IMR-90 (cell line): ENCODE measurements around the gene POLD3. TPM values are rescaled to one million over a fixed set of nuclear protein-coding genes. Genes with fewer than 3 reads are reported as not detected.

Experiments used
- ATAC-seq: fragments of 200-7000 bp; cut with Tn5 transposase; 2 replicates; pipeline ENCODE4 v1.9.1; 2020; ENCODE audit warnings: low read depth, mild to moderate bottlenecking, moderate library complexity
- BruUV-seq: library from RNA; stranded (reverse); fragments of 400-500 nt; replicated peaks from 2 replicates; lab custom pipeline; 2021; lab: Mats Ljungman, UMichigan
- CTCF ChIA-PET: fragments of 300-600 bp; formaldehyde crosslinking; extraction: SDS; loops from one replicate; lab custom pipeline; 2021; ENCODE audit warnings: antibody characterized with exemption; lab: Yijun Ruan, JAX
- POLR2A ChIA-PET: fragments of 300-600 bp; sonication (Branson Sonifier 250); formaldehyde crosslinking; loops from one replicate; lab custom pipeline; 2022; ENCODE audit warnings: antibody characterized with exemption; ENCODE audit not compliant: unreplicated experiment; lab: Charles Lee
- DNase-seq: peaks from one replicate; pipeline ENCODE4 v3.0.0; 2013
- H2AFZ ChIP-seq: replicated peaks from 2 replicates; pipeline ENCODE3; 2013; ENCODE audit warnings: low read length, mild to moderate bottlenecking; ENCODE audit not compliant: poor library complexity
- H2AK5ac ChIP-seq: 2 replicates; pipeline ENCODE4 v1.6.1; 2013; ENCODE audit warnings: low read depth, low read length, inconsistent platforms
- H2AK9ac ChIP-seq: replicated peaks from 2 replicates; pipeline ENCODE3; 2013; ENCODE audit warnings: mild to moderate bottlenecking, low read depth, low read length, moderate library complexity; ENCODE audit not compliant: poor library complexity
- H2BK120ac ChIP-seq: 2 replicates; pipeline ENCODE4 v1.6.1; 2013; ENCODE audit warnings: low read depth, low read length, inconsistent platforms
- H2BK15ac ChIP-seq: 3 replicates; pipeline ENCODE4 v1.6.1; 2013; ENCODE audit warnings: low read depth, low read length, inconsistent platforms
- H2BK20ac ChIP-seq: 2 replicates; pipeline ENCODE4 v1.6.1; 2013; ENCODE audit warnings: low read depth, mild to moderate bottlenecking, inconsistent platforms, low read length, moderate library complexity
- H2BK5ac ChIP-seq: 2 replicates; pipeline ENCODE4 v1.6.1; 2013; ENCODE audit warnings: mild to moderate bottlenecking, low read depth, low read length, inconsistent platforms; ENCODE audit not compliant: poor library complexity, severe bottlenecking
- H3K14ac ChIP-seq: replicated peaks from 2 replicates; pipeline ENCODE4 v1.6.1; 2013; ENCODE audit warnings: low read depth, low read length, inconsistent platforms
- H3K18ac ChIP-seq: 2 replicates; pipeline ENCODE4 v1.6.1; 2013; ENCODE audit warnings: low read depth, low read length, control low read depth
- H3K23ac ChIP-seq: 2 replicates; pipeline ENCODE4 v1.6.1; 2013; ENCODE audit warnings: low read depth, low read length, inconsistent platforms
- H3K27ac ChIP-seq: 2 replicates; pipeline ENCODE4 v1.5.1; 2013; ENCODE audit warnings: mild to moderate bottlenecking, control low read depth, low read length; ENCODE audit not compliant: insufficient read depth
- H3K27me3 ChIP-seq: 2 replicates; pipeline ENCODE4 v1.6.1; 2013; ENCODE audit warnings: low read length; ENCODE audit not compliant: control insufficient read depth, insufficient read depth
- H3K36me3 ChIP-seq: 2 replicates; pipeline ENCODE4 v1.6.1; 2013; ENCODE audit warnings: low read length, mixed read lengths; ENCODE audit not compliant: control insufficient read depth, insufficient read depth
- H3K4ac ChIP-seq: 2 replicates; pipeline ENCODE4 v1.6.1; 2013; ENCODE audit warnings: low read depth, low read length, inconsistent platforms
- H3K4me1 ChIP-seq: 2 replicates; pipeline ENCODE4 v1.6.1; 2013; ENCODE audit warnings: low read length, mixed read lengths; ENCODE audit not compliant: control insufficient read depth, insufficient read depth
- H3K4me2 ChIP-seq: 2 replicates; pipeline ENCODE4 v1.6.1; 2013; ENCODE audit warnings: low read depth, mild to moderate bottlenecking, control low read depth, low read length, moderate library complexity
- H3K4me3 ChIP-seq: 2 replicates; pipeline ENCODE4 v1.5.1; 2013; ENCODE audit warnings: low read depth, mild to moderate bottlenecking, control low read depth, low read length, moderate library complexity; ENCODE audit not compliant: insufficient read depth
- H3K56ac ChIP-seq: 2 replicates; pipeline ENCODE4 v1.6.1; 2013; ENCODE audit warnings: low read length, inconsistent platforms; ENCODE audit not compliant: insufficient read depth; ENCODE audit errors: extremely low read depth
- H3K79me1 ChIP-seq, 2 experiments: 2 replicates each; pipeline ENCODE4 v1.6.1; 2013; ENCODE audit warnings: low read length in 2 of 2, inconsistent platforms in 1 of 2, low read depth in 1 of 2
- H3K9ac ChIP-seq: 2 replicates; pipeline ENCODE4 v1.6.1; 2013; ENCODE audit warnings: low read depth, low read length, control low read depth
- H3K9me1 ChIP-seq: 2 replicates; pipeline ENCODE4 v1.6.1; 2013; ENCODE audit warnings: low read length, inconsistent platforms; ENCODE audit not compliant: insufficient read depth
- H3K9me3 ChIP-seq: 2 replicates; pipeline ENCODE4 v1.6.1; 2013; ENCODE audit warnings: low read length; ENCODE audit not compliant: control insufficient read depth, insufficient read depth
- H4K20me1 ChIP-seq: 2 replicates; pipeline ENCODE4 v1.6.1; 2013; ENCODE audit warnings: low read length, inconsistent platforms; ENCODE audit not compliant: insufficient read depth
- H4K5ac ChIP-seq: 2 replicates; pipeline ENCODE4 v1.6.1; 2013; ENCODE audit warnings: mild to moderate bottlenecking, low read depth, low read length, control low read depth
- H4K8ac ChIP-seq, 2 experiments: 2 replicates each; pipeline ENCODE4 v1.6.1; 2013; ENCODE audit warnings: low read depth in 2 of 2, low read length in 2 of 2, control low read depth in 1 of 2, inconsistent platforms in 1 of 2
- H4K91ac ChIP-seq: 2 replicates; pipeline ENCODE4 v1.6.1; 2013; ENCODE audit warnings: low read depth, low read length, inconsistent platforms; ENCODE audit not compliant: insufficient read depth
- MAFK ChIP-seq: IDR thresholded peaks from 2 replicates; pipeline ENCODE4 v1.6.1; 2012; ENCODE audit warnings: low read depth, low read length, improper control_type of control experiment
- MAZ ChIP-seq: IDR thresholded peaks from 2 replicates; pipeline ENCODE4 v1.6.1; 2012; ENCODE audit warnings: low read depth, mild to moderate bottlenecking, low read length, improper control_type of control experiment, moderate library complexity, borderline replicate concordance
- MXI1 ChIP-seq: IDR thresholded peaks from 2 replicates; pipeline ENCODE4 v1.6.1; 2012; ENCODE audit warnings: low read depth, mild to moderate bottlenecking, low read length, moderate library complexity, borderline replicate concordance
- RAD21 ChIP-seq: IDR thresholded peaks from 2 replicates; pipeline ENCODE4 v1.6.1; 2012; ENCODE audit warnings: low read length, improper control_type of control experiment
- WGBS, 2 experiments: methylation state at CpG; one replicate each; pipeline versions ENCODE4 v1.1.5 to v1.1.7; 2013; ENCODE audit warnings: missing lambda C conversion rate in 2 of 2; ENCODE audit not compliant: insufficient read length in 1 of 2; ENCODE audit errors: extremely low coverage in 2 of 2; 5-methylcytosine and 5-hydroxymethylcytosine counted together
- dilution Hi-C: fragments of 300-500 bp; cut with HindIII; formaldehyde crosslinking; loops from one replicate; pipeline ENCODE4 v1.14.3; 2018; ENCODE audit warnings: low sequenced_read_pairs; ENCODE audit not compliant: unreplicated experiment
- in situ Hi-C: fragments of 300-500 bp; cut with MboI; formaldehyde crosslinking; loops from 3 replicates; pipeline ENCODE4 v1.14.3; 2019; ENCODE audit warnings: low sequenced_read_pairs, inconsistent platforms, mixed read lengths
- intact Hi-C: fragments of 100-400 bp; cut with micrococcal nuclease; formaldehyde crosslinking; loops from 2 replicates; pipeline ENCODE4 v1.10.0; 2022
- polyA plus RNA-seq, 3 experiments: library from polyadenylated mRNA; depleted of rRNA; stranded (reverse); fragments of >200 nt; gene quantifications; 2 replicates each; pipeline ENCODE4 v1.2.3, GENCODE V29; 2012; ENCODE audit warnings: low replicate concordance in 1 of 3
- total RNA-seq: library from RNA; depleted of rRNA; stranded (reverse); fragments of >200 nt; gene quantifications from 2 replicates; pipeline ENCODE4 v1.2.3, GENCODE V29; 2012

POLD3 gene
- total and polyA plus RNA-seq, 2 of the 4 experiments (the other 2 are of a cell fraction), result 9.1 to 9.2 TPM

- Histone ChIP-seq H2AK9ac (no peak overlapping the region), H3K27ac (no peak overlapping the region), H2BK20ac (no peak overlapping the region), H4K5ac (no peak overlapping the region), H3K56ac (no peak overlapping the region), H3K27me3 (no peaks in the 10 kb centered on the region), H2BK5ac (no peak overlapping the region), H3K9ac (no peak overlapping the region), H3K4me3 (no peak overlapping the region), H3K23ac (no peak overlapping the region; the same call in 1 of the 2 replicates), H3K9me3 (peaks cover 2% of the 10 kb centered on the region; the same call in 1 of the 2 replicates), H4K8ac (no peak overlapping the region), H3K79me1 (no peaks in the 10 kb centered on the region), H3K4me1 (no peaks in the 10 kb centered on the region), H2BK120ac (peak overlapping the region; percentile 3; the same call in 1 of the 2 replicates), H3K9me1 (no peaks in the 10 kb centered on the region), H3K36me3 (no peaks in the 10 kb centered on the region), H3K14ac (no peak overlapping the region), H2AFZ (no peak overlapping the region), H3K4ac (no peak overlapping the region), H2AK5ac (no peak overlapping the region), H4K91ac (no peak overlapping the region), H2BK15ac (no peak overlapping the region), H4K20me1 (no peaks in the 10 kb centered on the region), H3K4me2 (no peak overlapping the region), H3K18ac (no peak overlapping the region)
- intact Hi-C loops (no loop called here), dilution Hi-C loops (no loop called here), in situ Hi-C loops (no loop called here)
- ATAC-seq (no peak), DNase-seq (no peak)
- BruUV-seq, result no TSS peak
- CTCF ChIA-PET, result no interaction called here
- WGBS, 2 experiments, result 90% methylated on average over 2 of the region's 4 CpGs; no CpG with 5 or more reads in 1 of the 2 experiments
- POLR2A ChIA-PET, result no interaction called here
- TF ChIP-seq MAZ, result no peak
- no peak for TF ChIP-seq RAD21
- TF ChIP-seq MXI1, result no peak
- TF ChIP-seq MAFK, result no peak
Observed at GRCh38 chr11:74662487-74663103, 70.2 kb downstream of the POLD3 start.
